GM23248 (cell line): Measurements from ENCODE around the gene SBF2.

ENCODE experiments used
- EZH2 ChIP-seq: fragments of 200-600 bp; sonication (generic); IDR thresholded peaks from 2 replicates; pipeline ENCODE4 v1.6.1; 2018; ENCODE audit warnings: antibody characterized with exemption, mild to moderate bottlenecking; ENCODE audit not compliant: insufficient read depth, poor library complexity, severe bottlenecking
- EZH2phosphoT487 ChIP-seq: fragments of 200-600 bp; sonication (generic); IDR thresholded peaks from 2 replicates; pipeline ENCODE4 v1.6.1; 2018; ENCODE audit warnings: antibody characterized with exemption, moderate library complexity, mild to moderate bottlenecking, low read depth; ENCODE audit not compliant: insufficient read depth

DNA sequence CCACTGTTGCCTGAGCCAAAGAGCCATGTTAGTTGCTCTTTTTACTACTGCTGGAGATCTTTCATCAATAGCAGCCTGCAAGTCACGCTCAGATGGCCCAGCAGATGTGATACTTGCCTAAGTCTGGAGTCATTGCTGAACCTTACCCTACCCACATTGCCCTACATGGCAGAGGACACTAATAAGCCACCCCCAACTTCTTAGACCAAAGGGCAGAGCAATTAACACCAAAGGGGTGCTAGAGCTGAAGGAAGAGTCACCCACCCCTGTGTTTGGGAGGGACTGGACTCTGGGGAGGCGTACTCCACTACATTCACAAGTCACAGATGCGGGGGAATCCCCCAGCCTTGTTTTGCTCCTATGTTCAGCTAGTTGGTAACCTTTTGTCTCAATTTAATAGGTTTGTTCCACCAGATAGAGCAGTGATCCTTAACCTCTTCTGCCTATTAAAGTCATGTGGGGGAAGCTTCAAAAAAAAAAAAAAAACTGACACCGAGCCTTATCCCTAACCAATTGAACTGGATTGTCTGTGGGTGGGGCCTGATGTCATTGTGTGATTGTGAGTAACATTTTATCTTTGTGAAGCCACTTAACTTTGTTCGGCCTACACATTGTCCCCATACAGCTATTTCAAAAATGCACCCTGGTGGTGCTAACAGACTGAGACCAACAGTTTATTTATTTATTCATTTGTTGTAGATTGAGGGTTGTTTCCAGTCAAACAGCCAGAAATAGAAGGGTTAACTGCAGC, 23.9 kb upstream of the SBF2 start:
- TF ChIP-seq EZH2phosphoT487 (no peak), EZH2 (no peak)
